Stomach smooth muscle (tissue), 2 donors: ENCODE results near the gene EXOSC10.

Experiments used
- H3K27ac ChIP-seq: one replicate; pipeline ENCODE4 v1.7.0; 2013; ENCODE audit warnings: mild to moderate bottlenecking, low read length, inconsistent platforms
- H3K27me3 ChIP-seq, 2 donors: one replicate each; pipeline ENCODE4 v1.7.0; 2013; ENCODE audit warnings: low read length in 2 of 2; ENCODE audit not compliant: insufficient read depth in 2 of 2, control insufficient read depth in 1 of 2
- H3K36me3 ChIP-seq, 2 donors: one replicate each; pipeline ENCODE4 v1.7.0; 2013; ENCODE audit warnings: low read length in 2 of 2; ENCODE audit not compliant: control insufficient read depth in 2 of 2, insufficient read depth in 2 of 2
- H3K4me1 ChIP-seq: one replicate; pipeline ENCODE4 v1.7.0; 2013; ENCODE audit warnings: low read length; ENCODE audit not compliant: control insufficient read depth, insufficient read depth
- H3K4me3 ChIP-seq, 2 donors: one replicate each; pipeline ENCODE4 v1.7.0; 2013; ENCODE audit warnings: low read length in 2 of 2
- H3K9ac ChIP-seq, 2 donors: one replicate each; pipeline ENCODE4 v1.7.0; 2013; ENCODE audit warnings: low read length in 2 of 2, mild to moderate bottlenecking in 1 of 2
- H3K9me3 ChIP-seq, 2 donors: one replicate each; pipeline ENCODE4 v1.7.0; 2013; ENCODE audit warnings: low read length in 2 of 2; ENCODE audit not compliant: control insufficient read depth in 2 of 2
- donor health status: healthy.
- donor health status: Pancreatic carcinoma.

EXOSC10 gene

GRCh38 chr1:11134251-11134897 lies 34.7 kb upstream of the EXOSC10 start:
- Histone ChIP-seq H3K9me3 (no peaks in the 10 kb centered on the region), H3K4me1 (no peaks in the 10 kb centered on the region), H3K27me3 (no peaks in the 10 kb centered on the region), H3K9ac (no peak overlapping the region), H3K27ac (no peak overlapping the region), H3K4me3 (no peak overlapping the region), H3K36me3 (peaks cover 44 to 57% of the 10 kb centered on the region in 2 donors)

GRCh38 chr1:11132563-11133293 lies 33.1 kb upstream of the EXOSC10 start:
- Histone ChIP-seq H3K4me1 (no peaks in the 10 kb centered on the region), H3K36me3 (peaks cover 54 to 57% of the 10 kb centered on the region in 2 donors), H3K9ac (no peak overlapping the region), H3K4me3 (no peak overlapping the region), H3K27me3 (no peaks in the 10 kb centered on the region), H3K9me3 (no peaks in the 10 kb centered on the region), H3K27ac (no peak overlapping the region)

DNA sequence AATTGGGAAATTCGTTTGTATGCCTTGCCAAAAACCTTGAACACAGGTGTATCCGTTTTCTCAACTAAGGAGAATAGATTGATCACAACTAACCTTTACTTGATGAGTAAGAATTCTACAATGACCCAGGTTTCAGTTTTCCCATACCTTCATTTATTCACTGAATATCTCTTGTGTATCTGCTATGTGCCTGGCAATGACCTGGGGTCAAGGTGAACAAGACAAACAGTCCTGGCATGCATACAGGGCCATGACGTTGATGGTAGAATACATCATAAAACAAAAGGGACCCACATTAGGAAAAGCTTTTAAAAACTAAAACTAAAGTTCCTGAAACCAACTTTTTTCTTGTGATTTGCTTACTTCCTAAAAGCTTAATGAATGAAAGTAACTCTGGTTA lies 32.1 kb upstream of the EXOSC10 start:
- no peaks in the 10 kb centered on the region for H3K9me3 ChIP-seq
- H3K36me3 ChIP-seq, result peaks cover 58 to 61% of the 10 kb centered on the region in 2 donors
- no peak overlapping the region for H3K4me3 ChIP-seq
- no peak overlapping the region for H3K27ac ChIP-seq
- no peaks in the 10 kb centered on the region for H3K4me1 ChIP-seq
- H3K9ac ChIP-seq, result no peak overlapping the region
- H3K27me3 ChIP-seq, result no peaks in the 10 kb centered on the region

GRCh38 chr1:11130406-11130805 lies 30.7 kb upstream of the EXOSC10 start:
- Histone ChIP-seq H3K4me1 (no peaks in the 10 kb centered on the region), H3K9me3 (no peaks in the 10 kb centered on the region), H3K9ac (no peak overlapping the region), H3K36me3 (peaks cover 67 to 71% of the 10 kb centered on the region in 2 donors), H3K27ac (no peak overlapping the region), H3K27me3 (no peaks in the 10 kb centered on the region), H3K4me3 (no peak overlapping the region)

- Histone ChIP-seq H3K4me3 (no peak overlapping the region), H3K27me3 (no peaks in the 10 kb centered on the region), H3K9ac (no peak overlapping the region), H3K9me3 (no peaks in the 10 kb centered on the region), H3K4me1 (no peaks in the 10 kb centered on the region), H3K27ac (no peak overlapping the region), H3K36me3 (peaks cover 70 to 75% of the 10 kb centered on the region in 2 donors)
Measured at GRCh38 chr1:11129649-11130390, 30.2 kb upstream of the EXOSC10 start.

GRCh38 chr1:11126569-11126968 lies 26.9 kb upstream of the EXOSC10 start:
- Histone ChIP-seq H3K27me3 (no peaks in the 10 kb centered on the region), H3K9me3 (no peaks in the 10 kb centered on the region), H3K9ac (no peak overlapping the region), H3K27ac (no peak overlapping the region), H3K36me3 (peaks cover 73 to 74% of the 10 kb centered on the region in 2 donors), H3K4me1 (no peaks in the 10 kb centered on the region), H3K4me3 (no peak overlapping the region)

- Histone ChIP-seq H3K36me3 (peaks cover 73 to 74% of the 10 kb centered on the region in 2 donors), H3K4me1 (no peaks in the 10 kb centered on the region), H3K27ac (no peak overlapping the region), H3K27me3 (no peaks in the 10 kb centered on the region), H3K9me3 (no peaks in the 10 kb centered on the region), H3K4me3 (no peak overlapping the region), H3K9ac (no peak overlapping the region)
Measured at GRCh38 chr1:11125931-11126330, 26.3 kb upstream of the EXOSC10 start.

- Histone ChIP-seq H3K9me3 (no peaks in the 10 kb centered on the region), H3K4me3 (no peak overlapping the region), H3K9ac (no peak overlapping the region), H3K4me1 (no peaks in the 10 kb centered on the region), H3K27ac (no peak overlapping the region), H3K27me3 (no peaks in the 10 kb centered on the region), H3K36me3 (peaks cover 64% of the 10 kb centered on the region in 2 donors)
Measured at GRCh38 chr1:11124965-11125364, 25.3 kb upstream of the EXOSC10 start.

- Histone ChIP-seq H3K4me3 (no peak overlapping the region), H3K4me1 (no peaks in the 10 kb centered on the region), H3K9me3 (no peaks in the 10 kb centered on the region), H3K27me3 (no peaks in the 10 kb centered on the region), H3K27ac (no peak overlapping the region), H3K9ac (no peak overlapping the region), H3K36me3 (peaks cover 46 to 49% of the 10 kb centered on the region in 2 donors)
Measured at GRCh38 chr1:11116318-11116717, 16.6 kb upstream of the EXOSC10 start.

GRCh38 chr1:11114966-11115365 lies 15.3 kb upstream of the EXOSC10 start:
- Histone ChIP-seq H3K4me1 (no peaks in the 10 kb centered on the region), H3K9me3 (no peaks in the 10 kb centered on the region), H3K27ac (no peak overlapping the region), H3K9ac (no peak overlapping the region), H3K36me3 (peaks cover 42 to 46% of the 10 kb centered on the region in 2 donors), H3K27me3 (no peaks in the 10 kb centered on the region), H3K4me3 (no peak overlapping the region)
